Activated naive CD4-positive, alpha-beta T cell treated with anti-CD3 and anti-CD28 coated beads, Interleukin-2, amount 50 U/mL, for 24 hours (primary cell): ENCODE results near the gene IMMP2L.

Experiments used
- H3K27ac Mint-ChIP-seq: one replicate; pipeline ENCODE4 v1.8.0; 2021; ENCODE audit warnings: mild to moderate bottlenecking, mixed read lengths
- H3K27me3 Mint-ChIP-seq: one replicate; pipeline ENCODE4 v1.8.0; 2021; ENCODE audit warnings: mixed read lengths
- H3K36me3 Mint-ChIP-seq: one replicate; pipeline ENCODE4 v1.8.0; 2021; ENCODE audit warnings: mixed read lengths
- H3K4me1 Mint-ChIP-seq: one replicate; pipeline ENCODE4 v1.8.0; 2021; ENCODE audit warnings: mixed read lengths
- H3K4me3 Mint-ChIP-seq: one replicate; pipeline ENCODE4 v1.8.0; 2021; ENCODE audit warnings: mild to moderate bottlenecking, mixed read lengths
- H3K9me3 Mint-ChIP-seq: one replicate; pipeline ENCODE4 v1.8.0; 2021; ENCODE audit warnings: mixed read lengths

The IMMP2L gene

DNA sequence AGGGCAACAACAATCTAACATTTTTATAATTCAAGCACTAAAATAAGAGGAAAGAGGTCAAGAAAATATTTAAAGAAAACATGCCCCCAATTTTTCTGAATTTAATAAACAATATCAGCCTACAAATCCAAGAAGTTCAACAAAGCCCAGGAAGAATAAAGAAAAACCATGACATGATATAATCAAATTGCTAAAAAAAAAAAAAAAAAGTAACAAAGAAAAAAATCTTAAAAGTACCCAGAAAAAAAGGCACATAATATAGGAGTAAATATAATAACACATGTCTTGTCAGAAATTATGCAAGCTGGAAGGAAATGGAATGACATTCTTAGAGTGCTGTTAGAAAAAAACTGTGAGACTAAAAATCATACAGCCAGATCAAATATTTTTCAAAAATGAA is 151.4 kb downstream of the IMMP2L start:
- peaks cover 5% of the 10 kb centered on the region for H3K36me3 Mint-ChIP-seq
- no peak overlapping the region for H3K27ac Mint-ChIP-seq
- peaks cover 35% of the 10 kb centered on the region for H3K4me1 Mint-ChIP-seq
- H3K9me3 Mint-ChIP-seq = peaks cover 5% of the 10 kb centered on the region
- H3K27me3 Mint-ChIP-seq = no peaks in the 10 kb centered on the region
- no peak overlapping the region for H3K4me3 Mint-ChIP-seq

DNA sequence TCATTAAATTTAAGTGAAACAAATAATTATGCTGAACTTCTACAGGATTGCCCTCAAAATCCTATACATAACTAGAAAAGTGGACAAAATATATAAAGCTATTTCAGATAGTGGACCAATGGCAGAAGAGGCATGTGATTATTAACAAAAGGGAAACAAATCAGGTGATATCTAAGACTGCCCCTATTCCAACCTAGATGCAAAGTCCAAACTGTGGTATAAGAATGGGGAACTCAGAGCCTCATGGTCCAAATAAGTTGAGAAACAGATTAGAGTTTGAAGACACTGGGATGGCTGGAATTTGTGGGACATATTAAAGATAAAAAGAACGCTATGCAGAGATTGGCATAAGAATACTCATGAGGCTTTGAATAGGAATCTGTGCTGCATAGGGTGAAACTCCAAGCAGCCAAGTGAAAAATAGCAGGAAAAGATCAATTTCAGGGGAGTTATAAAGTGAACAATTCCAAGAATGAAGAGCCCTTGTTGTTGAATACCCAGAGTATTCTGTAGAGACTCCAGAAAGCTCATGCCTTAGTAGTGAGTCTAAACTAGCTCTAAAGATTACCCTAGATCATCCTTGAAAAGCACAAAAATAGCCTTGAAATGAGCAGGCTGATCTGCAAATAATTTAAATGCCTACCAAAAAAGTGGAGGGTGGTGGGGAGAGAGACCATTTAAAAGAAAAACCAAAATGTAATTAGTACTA is 152.4 kb downstream of the IMMP2L start:
- H3K36me3 Mint-ChIP-seq = peaks cover 5% of the 10 kb centered on the region
- peaks cover 35% of the 10 kb centered on the region for H3K4me1 Mint-ChIP-seq
- H3K27ac Mint-ChIP-seq = no peak overlapping the region
- H3K9me3 Mint-ChIP-seq = peaks cover 5% of the 10 kb centered on the region
- no peaks in the 10 kb centered on the region for H3K27me3 Mint-ChIP-seq
- no peak overlapping the region for H3K4me3 Mint-ChIP-seq

DNA sequence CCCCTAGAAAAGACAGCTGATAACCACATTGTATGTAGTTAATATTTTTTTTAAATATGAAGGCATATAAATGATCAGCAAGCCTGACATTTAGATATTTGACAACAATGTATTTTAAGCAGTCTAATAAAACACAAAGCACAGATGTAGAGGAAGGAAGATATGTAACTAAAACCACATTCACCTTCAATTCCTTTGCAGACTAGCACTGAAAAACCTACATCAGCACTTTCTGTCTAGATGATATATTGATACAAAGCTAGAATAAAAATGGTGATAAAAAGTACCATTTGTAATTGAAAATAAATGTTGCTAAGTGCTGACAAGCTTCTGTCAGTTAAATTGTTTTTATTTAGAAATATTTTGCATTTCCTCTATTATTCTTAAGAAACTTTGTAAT is 153.6 kb downstream of the IMMP2L start:
- Mint-ChIP-seq H3K4me3 (no peak overlapping the region), H3K27me3 (no peaks in the 10 kb centered on the region), H3K9me3 (peaks cover 5% of the 10 kb centered on the region), H3K4me1 (peaks cover 29% of the 10 kb centered on the region), H3K36me3 (peaks cover 5% of the 10 kb centered on the region), H3K27ac (no peak overlapping the region)

DNA sequence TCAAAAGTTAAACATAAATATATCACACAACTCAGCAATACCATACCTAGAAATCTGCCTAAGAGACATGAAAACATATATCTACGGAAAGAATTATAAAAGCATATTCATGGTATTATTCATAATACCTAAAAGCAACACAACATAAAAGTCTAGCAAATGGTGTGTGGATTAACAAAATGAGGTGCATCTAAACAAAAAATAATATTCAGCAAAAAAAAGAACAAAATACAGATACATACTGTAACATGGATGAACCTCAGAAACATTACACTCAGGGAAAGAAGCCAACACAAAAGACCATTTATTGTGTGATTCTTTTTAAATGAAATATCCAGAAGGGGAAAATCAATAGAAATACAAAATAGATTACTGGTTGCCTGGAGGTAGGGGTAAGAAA is 155.0 kb downstream of the IMMP2L start:
- no peak overlapping the region for H3K4me3 Mint-ChIP-seq
- peaks cover 7% of the 10 kb centered on the region for H3K36me3 Mint-ChIP-seq
- peaks cover 5% of the 10 kb centered on the region for H3K9me3 Mint-ChIP-seq
- H3K27me3 Mint-ChIP-seq = no peaks in the 10 kb centered on the region
- H3K27ac Mint-ChIP-seq = no peak overlapping the region
- peaks cover 21% of the 10 kb centered on the region for H3K4me1 Mint-ChIP-seq

DNA sequence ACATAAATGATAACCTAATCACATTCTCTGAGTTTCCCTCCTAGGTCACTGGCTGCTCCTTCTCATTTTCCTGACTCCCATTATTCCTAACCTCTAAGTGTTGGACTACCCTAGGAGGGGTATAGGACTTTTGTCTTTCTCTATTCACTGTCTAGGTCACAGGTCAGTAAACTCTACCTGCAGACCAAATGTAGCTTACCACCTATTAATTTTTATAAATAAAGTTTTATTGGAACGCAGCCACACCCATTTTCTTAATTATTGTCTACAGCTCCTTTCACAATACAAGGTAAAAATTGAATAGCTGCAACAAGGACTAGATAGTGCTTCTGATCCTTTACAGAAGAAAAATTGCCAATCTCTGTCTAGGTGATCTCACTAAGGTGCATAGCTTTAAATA is 156.7 kb downstream of the IMMP2L start:
- H3K27ac Mint-ChIP-seq = no peak overlapping the region
- H3K9me3 Mint-ChIP-seq = peaks cover 5% of the 10 kb centered on the region
- no peak overlapping the region for H3K4me3 Mint-ChIP-seq
- no peaks in the 10 kb centered on the region for H3K27me3 Mint-ChIP-seq
- H3K4me1 Mint-ChIP-seq = peaks cover 17% of the 10 kb centered on the region
- H3K36me3 Mint-ChIP-seq = peaks cover 9% of the 10 kb centered on the region

DNA sequence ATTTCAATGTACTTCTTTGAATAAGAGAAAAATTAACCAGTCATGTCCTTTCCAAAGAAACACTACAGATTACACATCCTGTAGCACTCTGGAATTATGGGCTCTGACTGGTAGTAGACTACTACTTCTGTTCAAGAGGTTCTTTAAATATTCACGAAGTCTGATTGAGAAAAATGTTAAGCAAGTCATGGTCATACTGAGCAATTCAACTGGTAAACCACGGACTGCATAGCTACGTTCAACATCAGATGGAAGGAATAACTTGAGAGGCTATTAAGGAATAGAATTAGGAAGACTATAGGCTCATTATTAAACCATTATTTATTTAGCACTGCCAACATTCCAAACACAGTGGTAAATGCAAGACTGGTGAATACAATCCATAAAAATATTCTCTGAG is 160.8 kb downstream of the IMMP2L start:
- no peak overlapping the region for H3K27ac Mint-ChIP-seq
- H3K4me3 Mint-ChIP-seq = no peak overlapping the region
- no peaks in the 10 kb centered on the region for H3K9me3 Mint-ChIP-seq
- no peaks in the 10 kb centered on the region for H3K4me1 Mint-ChIP-seq
- peaks cover 22% of the 10 kb centered on the region for H3K36me3 Mint-ChIP-seq
- H3K27me3 Mint-ChIP-seq = no peaks in the 10 kb centered on the region

DNA sequence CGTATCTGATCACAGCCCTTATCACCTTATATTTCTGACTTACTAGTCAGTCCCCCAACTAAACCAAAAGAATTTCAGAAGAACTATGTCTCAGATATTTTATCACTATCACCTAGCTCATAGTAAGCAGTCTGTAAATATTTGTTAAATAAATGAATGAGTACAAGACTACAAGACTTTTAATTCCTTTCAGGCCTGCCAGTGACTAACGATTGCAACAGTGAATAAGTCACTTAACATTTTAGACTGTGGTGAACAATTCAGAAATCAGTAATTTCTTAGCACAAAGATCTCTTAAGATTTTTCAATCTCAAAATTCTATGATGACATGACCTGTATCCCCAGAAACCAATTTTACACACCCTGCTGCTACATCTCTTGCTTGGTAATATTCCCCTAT is 162.2 kb downstream of the IMMP2L start:
- Mint-ChIP-seq H3K27ac (no peak overlapping the region), H3K9me3 (no peaks in the 10 kb centered on the region), H3K4me3 (no peak overlapping the region), H3K27me3 (no peaks in the 10 kb centered on the region), H3K4me1 (no peaks in the 10 kb centered on the region), H3K36me3 (peaks cover 25% of the 10 kb centered on the region)

DNA sequence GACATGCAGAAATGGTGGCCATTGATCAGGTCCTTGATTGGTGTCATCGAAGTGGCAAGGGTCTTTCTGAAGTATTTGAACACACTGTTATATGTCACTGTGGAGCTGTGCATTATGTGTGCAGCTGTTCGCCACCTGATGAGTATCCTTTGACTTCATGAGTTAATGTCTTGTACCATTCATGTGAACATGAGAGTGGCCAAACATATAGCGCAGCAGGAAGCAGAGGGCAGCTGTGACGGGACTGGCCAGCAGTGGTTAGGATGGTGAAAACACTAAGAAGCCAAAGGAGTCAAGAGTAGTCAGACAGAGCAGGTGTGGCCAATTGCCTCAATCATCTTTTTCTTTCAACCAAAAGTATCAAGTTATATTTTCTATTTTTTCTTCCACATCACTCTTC is 167.4 kb downstream of the IMMP2L start:
- Mint-ChIP-seq H3K4me3 (no peak overlapping the region), H3K9me3 (no peaks in the 10 kb centered on the region), H3K27me3 (no peaks in the 10 kb centered on the region), H3K36me3 (peaks cover 28% of the 10 kb centered on the region), H3K4me1 (no peaks in the 10 kb centered on the region), H3K27ac (no peak overlapping the region)

DNA sequence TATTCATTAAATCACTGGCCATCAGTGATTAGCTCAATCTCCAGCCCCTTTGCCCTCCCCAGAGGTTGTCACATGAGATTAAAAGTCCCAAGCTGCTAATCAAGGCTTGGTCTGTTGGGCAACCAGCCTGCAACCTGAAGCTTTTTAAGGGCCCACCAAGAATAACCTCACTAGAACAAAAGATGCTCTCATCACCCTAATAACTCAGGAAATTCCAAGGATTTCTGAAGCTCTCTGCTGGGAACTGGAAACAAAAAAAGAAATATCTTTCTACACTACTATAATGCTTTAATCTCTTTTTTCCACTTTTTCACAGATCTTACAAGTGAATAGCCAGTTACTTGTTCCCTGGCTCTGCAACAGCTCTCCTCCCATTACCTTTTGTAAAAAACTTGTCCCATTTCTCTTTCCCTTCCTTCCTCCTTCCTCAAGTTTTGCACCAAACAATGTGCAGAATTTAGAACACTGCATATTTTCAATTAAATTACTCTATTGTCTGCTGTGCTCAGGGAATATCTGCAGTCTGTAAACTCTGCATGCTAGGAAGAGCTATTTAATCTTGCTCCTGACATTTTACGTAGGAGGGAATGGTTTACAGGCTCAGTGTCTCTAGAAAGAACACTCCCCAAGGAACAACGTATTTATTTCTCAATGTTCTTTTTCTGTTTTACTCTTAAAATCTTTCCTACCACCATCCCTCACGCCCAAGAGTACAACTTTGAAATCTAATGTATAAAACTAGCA is 169.1 kb downstream of the IMMP2L start:
- no peaks in the 10 kb centered on the region for H3K4me1 Mint-ChIP-seq
- H3K9me3 Mint-ChIP-seq = no peaks in the 10 kb centered on the region
- H3K27me3 Mint-ChIP-seq = no peaks in the 10 kb centered on the region
- H3K36me3 Mint-ChIP-seq = peaks cover 26% of the 10 kb centered on the region
- no peak overlapping the region for H3K4me3 Mint-ChIP-seq
- no peak overlapping the region for H3K27ac Mint-ChIP-seq

DNA sequence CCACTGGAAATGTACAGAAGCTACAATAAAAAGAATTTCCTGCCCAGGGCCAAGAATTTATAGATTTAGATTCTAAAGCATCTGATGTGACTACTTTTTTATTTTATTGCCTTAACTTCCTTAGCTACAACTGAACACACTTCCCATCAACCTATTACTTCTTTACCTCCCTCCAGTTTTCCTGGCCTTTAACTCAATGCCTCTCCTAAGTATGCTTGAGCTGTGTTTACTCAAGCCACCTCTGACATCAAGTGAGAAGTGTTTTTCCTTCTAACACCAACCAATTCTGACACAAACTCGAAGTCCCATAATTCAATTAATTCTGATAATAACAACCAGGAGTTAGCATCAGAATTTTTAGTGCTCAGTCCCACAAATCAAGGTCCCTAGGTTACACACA is 170.0 kb downstream of the IMMP2L start:
- H3K9me3 Mint-ChIP-seq = no peaks in the 10 kb centered on the region
- no peaks in the 10 kb centered on the region for H3K27me3 Mint-ChIP-seq
- no peak overlapping the region for H3K27ac Mint-ChIP-seq
- H3K4me1 Mint-ChIP-seq = no peaks in the 10 kb centered on the region
- H3K4me3 Mint-ChIP-seq = no peak overlapping the region
- H3K36me3 Mint-ChIP-seq = peaks cover 25% of the 10 kb centered on the region

DNA sequence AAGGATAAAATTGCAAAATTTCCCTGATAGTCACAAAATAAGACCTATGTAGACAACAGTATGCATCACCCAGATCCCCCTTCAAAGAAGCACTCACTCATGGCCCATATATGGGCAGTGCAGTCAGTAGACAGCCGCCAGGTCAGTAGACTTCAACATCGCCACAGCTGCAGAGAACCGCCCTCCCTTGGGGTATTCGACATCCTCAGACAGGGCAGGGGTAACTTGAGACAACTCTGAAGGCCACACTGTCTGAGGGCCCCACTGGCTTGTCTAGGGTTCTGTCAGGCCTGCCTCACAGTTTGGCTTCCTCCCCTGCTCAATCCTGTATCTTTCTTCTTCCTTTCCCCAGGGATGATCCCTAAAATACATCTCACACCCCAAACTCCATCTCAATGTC is 172.3 kb downstream of the IMMP2L start:
- Mint-ChIP-seq H3K36me3 (peaks cover 17% of the 10 kb centered on the region), H3K4me3 (no peak overlapping the region), H3K27ac (no peak overlapping the region), H3K27me3 (no peaks in the 10 kb centered on the region), H3K9me3 (no peaks in the 10 kb centered on the region), H3K4me1 (no peaks in the 10 kb centered on the region)

DNA sequence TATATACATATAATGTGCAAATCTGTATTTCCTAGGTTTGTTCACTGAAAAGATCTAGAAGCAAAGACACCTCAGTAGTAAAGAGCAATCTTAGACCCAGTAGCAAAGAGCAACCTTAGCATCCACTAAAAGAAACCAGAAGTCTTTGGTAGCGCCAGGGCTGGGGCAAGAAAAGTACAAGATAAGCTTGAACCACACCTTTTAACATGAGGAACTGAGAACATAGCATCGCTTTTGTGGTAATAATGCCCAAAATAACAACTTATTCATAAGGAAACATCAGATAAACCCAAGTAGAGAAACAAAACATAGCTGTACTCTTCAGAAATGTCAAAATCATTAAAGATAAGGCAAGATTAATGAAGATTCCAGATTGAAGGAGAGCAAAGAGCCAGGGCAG is 173.4 kb downstream of the IMMP2L start:
- Mint-ChIP-seq H3K36me3 (peaks cover 17% of the 10 kb centered on the region), H3K27ac (no peak overlapping the region), H3K9me3 (no peaks in the 10 kb centered on the region), H3K4me1 (no peaks in the 10 kb centered on the region), H3K27me3 (no peaks in the 10 kb centered on the region), H3K4me3 (no peak overlapping the region)

DNA sequence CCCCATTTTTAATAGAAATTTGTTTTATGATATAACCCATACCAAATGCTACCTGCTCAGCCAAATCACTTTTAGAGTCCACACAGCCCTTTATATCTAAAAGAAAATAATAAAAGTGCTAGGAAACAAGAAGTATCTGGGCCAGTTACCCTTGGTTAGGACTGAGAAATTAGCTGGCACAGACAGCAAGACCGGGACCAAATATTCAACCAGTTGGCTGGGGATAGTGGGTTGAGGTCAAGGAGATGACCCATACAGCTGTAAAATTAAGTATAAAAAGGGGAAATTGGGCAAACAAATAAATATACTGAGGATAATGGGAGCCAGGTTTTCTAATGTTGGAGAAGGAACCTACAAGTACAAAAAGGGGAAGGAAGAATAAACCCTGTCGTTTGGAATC is 174.3 kb downstream of the IMMP2L start:
- Mint-ChIP-seq H3K4me3 (no peak overlapping the region), H3K4me1 (no peaks in the 10 kb centered on the region), H3K36me3 (peaks cover 15% of the 10 kb centered on the region), H3K27ac (peak overlapping the region; percentile 61), H3K9me3 (no peaks in the 10 kb centered on the region), H3K27me3 (no peaks in the 10 kb centered on the region)

DNA sequence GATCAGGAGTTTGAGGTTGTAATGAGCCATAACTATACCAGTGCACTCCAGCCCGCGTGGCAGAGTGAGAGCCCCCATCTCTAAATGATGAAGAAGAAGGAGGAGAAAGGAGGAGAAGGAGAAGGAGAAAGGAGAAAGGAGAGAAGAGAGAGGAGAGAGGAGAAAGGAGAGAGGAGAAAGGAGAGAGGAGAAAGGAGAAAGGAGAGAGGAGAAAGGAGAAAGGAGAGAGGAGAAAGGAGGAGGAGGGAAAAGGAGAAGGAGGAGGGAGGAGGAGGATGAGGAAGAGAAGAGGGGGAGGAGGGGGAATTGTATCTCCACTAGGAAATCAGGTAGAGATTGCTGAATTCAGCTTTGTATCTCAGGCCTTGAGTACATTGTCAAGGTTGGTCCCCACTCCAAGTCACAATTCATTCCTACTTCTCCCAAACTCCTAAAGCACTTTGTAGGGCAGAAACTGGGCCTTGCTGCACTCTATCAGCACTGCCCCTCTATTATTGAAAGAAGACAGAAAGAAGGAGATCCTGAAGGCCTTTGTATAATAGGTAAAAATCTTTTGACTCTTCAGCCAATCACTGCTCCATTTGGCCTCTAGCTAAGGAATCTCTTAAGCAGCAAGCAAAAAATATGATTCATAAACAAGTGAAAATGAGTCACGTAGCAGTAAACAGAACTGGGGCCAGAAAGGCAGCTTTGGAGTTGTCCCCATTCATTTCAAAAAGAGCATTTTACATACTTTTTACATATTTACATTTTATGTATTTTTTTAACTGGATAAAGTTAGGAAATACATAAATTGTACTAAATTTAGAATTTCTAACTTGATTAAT is 178.0 kb downstream of the IMMP2L start:
- Mint-ChIP-seq H3K4me1 (no peaks in the 10 kb centered on the region), H3K27me3 (no peaks in the 10 kb centered on the region), H3K4me3 (no peak overlapping the region), H3K27ac (no peak overlapping the region), H3K9me3 (no peaks in the 10 kb centered on the region), H3K36me3 (peaks cover 9% of the 10 kb centered on the region)

DNA sequence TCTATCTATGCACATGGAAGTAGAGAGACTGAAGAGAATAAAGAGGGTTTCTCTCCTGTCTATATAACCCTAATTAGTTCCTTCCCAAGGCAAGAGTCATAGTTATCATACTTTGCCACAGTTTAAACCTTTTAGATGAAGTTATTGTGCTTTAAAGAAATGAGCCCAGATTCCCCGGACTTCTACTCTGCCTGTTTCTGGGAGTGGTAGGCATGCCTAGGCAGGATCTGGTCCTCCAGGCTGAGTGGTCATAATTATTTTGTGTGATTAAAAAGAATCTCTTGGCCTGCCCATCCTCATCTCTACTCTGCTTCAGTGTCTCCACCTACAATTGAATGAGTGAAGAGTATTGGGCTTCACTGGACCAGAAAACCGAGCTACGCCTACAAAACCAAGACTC is 179.2 kb downstream of the IMMP2L start:
- H3K4me1 Mint-ChIP-seq = no peaks in the 10 kb centered on the region
- H3K27me3 Mint-ChIP-seq = no peaks in the 10 kb centered on the region
- peaks cover 6% of the 10 kb centered on the region for H3K36me3 Mint-ChIP-seq
- H3K4me3 Mint-ChIP-seq = no peak overlapping the region
- H3K9me3 Mint-ChIP-seq = no peaks in the 10 kb centered on the region
- H3K27ac Mint-ChIP-seq = no peak overlapping the region

DNA sequence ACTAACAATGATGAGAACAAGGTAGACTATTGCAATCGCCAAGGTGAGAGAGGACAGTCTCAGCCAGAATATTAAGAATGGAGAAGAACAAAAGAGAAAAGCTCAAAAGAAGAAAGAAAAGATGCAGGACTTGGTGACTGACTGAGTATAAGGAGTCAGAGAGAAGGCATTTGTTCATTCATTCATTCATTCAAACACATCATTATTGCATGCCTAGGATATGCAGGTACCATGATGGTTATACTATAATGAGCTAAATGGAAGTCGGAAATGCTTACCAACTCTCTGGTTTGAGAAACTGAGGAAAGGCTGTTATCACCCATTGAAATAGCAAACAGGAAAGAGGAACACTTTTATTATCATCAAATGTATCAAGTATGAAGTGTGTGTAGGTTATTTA is 180.7 kb downstream of the IMMP2L start:
- H3K27ac Mint-ChIP-seq = no peak overlapping the region
- H3K36me3 Mint-ChIP-seq = peaks cover 4% of the 10 kb centered on the region
- H3K4me3 Mint-ChIP-seq = no peak overlapping the region
- H3K9me3 Mint-ChIP-seq = no peaks in the 10 kb centered on the region
- H3K4me1 Mint-ChIP-seq = no peaks in the 10 kb centered on the region
- H3K27me3 Mint-ChIP-seq = no peaks in the 10 kb centered on the region
